ENCODE measurements around the gene POLR3A.

- TF ChIP-seq CTCF (IDR thresholded peaks at IDR 0.05), result no peak
- TF ChIP-seq POLR2A (IDR thresholded peaks at IDR 0.05), result no peak
Observed at GRCh38 chr10:77962350-77963146, 66.8 kb downstream of the POLR3A start.

All from esophagus squamous epithelium (tissue), 4 donors.